ENCODE data around the gene RPL4. TPM values are rescaled to one million over a fixed set of nuclear protein-coding genes. Genes with fewer than 3 reads are reported as not detected.

Gene RPL4
- total and polyA plus RNA-seq, 10 of the 15 experiments (the other 5 are each of a cell fraction or from before 2014, with no cell fraction given) = 2,004 to 8,888 (median 4,667) TPM

GRCh38 chr15:66504563-66505429 lies at the start of gene RPL4, which contains the start of gene ZWILCH (continued):
- 0 out of 3 replicates have a peak, but pooled peaks of 1 of the 2 experiments have one; percentile 22 for TF ChIP-seq EGR1 (IDR thresholded peaks at IDR 0.05; ENCODE audit: borderline replicate concordance in 1 of 2, low read depth in 2 of 2, low read length in 2 of 2)
- peak; percentile 91 for TF ChIP-seq SIN3A (IDR thresholded peaks at IDR 0.05; ENCODE audit: low read depth, low read length)
- TF ChIP-seq CREB1 (IDR thresholded peaks at IDR 0.05; ENCODE audit: low read depth) = peak; percentile 75
- TF ChIP-seq GABPA (IDR thresholded peaks at IDR 0.05; ENCODE audit: low read depth) = peak; percentile 97
- TF ChIP-seq BACH1 (IDR thresholded peaks at IDR 0.05; ENCODE audit: borderline replicate concordance) = peak; percentile 64; the same call in 1 of the 2 replicates
- peak; percentile 70; the same call in 1 of the 2 replicates for TF ChIP-seq PAX8 (IDR thresholded peaks at IDR 0.05)
- TF ChIP-seq RAD51 (IDR thresholded peaks at IDR 0.05) = peak; percentile 54; the same call in 1 of the 2 replicates
- TF ChIP-seq, protein P1, sequence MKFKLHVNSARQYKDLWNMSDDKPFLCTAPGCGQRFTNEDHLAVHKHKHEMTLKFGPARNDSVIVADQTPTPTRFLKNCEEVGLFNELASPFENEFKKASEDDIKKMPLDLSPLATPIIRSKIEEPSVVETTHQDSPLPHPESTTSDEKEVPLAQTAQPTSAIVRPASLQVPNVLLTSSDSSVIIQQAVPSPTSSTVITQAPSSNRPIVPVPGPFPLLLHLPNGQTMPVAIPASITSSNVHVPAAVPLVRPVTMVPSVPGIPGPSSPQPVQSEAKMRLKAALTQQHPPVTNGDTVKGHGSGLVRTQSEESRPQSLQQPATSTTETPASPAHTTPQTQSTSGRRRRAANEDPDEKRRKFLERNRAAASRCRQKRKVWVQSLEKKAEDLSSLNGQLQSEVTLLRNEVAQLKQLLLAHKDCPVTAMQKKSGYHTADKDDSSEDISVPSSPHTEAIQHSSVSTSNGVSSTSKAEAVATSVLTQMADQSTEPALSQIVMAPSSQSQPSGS (IDR thresholded peaks at IDR 0.05; ENCODE audit: low read length) = peak; percentile 66; the same call in 1 of the 2 replicates
- TF ChIP-seq, protein P2, sequence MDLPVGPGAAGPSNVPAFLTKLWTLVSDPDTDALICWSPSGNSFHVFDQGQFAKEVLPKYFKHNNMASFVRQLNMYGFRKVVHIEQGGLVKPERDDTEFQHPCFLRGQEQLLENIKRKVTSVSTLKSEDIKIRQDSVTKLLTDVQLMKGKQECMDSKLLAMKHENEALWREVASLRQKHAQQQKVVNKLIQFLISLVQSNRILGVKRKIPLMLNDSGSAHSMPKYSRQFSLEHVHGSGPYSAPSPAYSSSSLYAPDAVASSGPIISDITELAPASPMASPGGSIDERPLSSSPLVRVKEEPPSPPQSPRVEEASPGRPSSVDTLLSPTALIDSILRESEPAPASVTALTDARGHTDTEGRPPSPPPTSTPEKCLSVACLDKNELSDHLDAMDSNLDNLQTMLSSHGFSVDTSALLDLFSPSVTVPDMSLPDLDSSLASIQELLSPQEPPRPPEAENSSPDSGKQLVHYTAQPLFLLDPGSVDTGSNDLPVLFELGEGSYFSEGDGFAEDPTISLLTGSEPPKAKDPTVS (IDR thresholded peaks at IDR 0.05; ENCODE audit: low read depth, low read length) = no peak; the same call in 1 of the 2 replicates
- TF ChIP-seq RAD21 (IDR thresholded peaks at IDR 0.05; ENCODE audit: insufficient read depth, low read depth, low read length) = no peak
- TF ChIP-seq SMAD1 (IDR thresholded peaks at IDR 0.05; ENCODE audit: low read depth, partially characterized antibody) = peak; percentile 84
- TF ChIP-seq NR2F1 (conservative IDR thresholded peaks at IDR 0.05) = peak; percentile 75; the same call in 1 of the 2 replicates
- TF ChIP-seq CEBPB (IDR thresholded peaks at IDR 0.05; ENCODE audit: borderline replicate concordance in 1 of 2, low read depth in 2 of 2, low read length in 2 of 2) = no peak; a peak in 1 of 4 replicates
- peak in 1 of 2 experiments; percentile 35; a peak in 2 of 4 replicates for TF ChIP-seq IKZF2 (IDR thresholded peaks at IDR 0.05)
- no peak for TF ChIP-seq RFX5 (IDR thresholded peaks at IDR 0.05; ENCODE audit: low read depth, low read length)
- TF ChIP-seq E4F1 (IDR thresholded peaks at IDR 0.05; ENCODE audit: borderline replicate concordance, partially characterized antibody) = no peak
- TF ChIP-seq POU2F2 (IDR thresholded peaks at IDR 0.05; ENCODE audit: borderline replicate concordance, low read depth, low read length) = peak; percentile 93
- TF ChIP-seq TCF12 (IDR thresholded peaks at IDR 0.05; ENCODE audit: low read depth, low read length) = peak; percentile 63; the same call in 1 of the 2 replicates
- TF ChIP-seq TCF3 (IDR thresholded peaks at IDR 0.05; ENCODE audit: borderline replicate concordance, insufficient read depth, low read depth, low read length) = peak; percentile 74; the same call in 1 of the 2 replicates
- TF ChIP-seq RUNX3 (IDR thresholded peaks at IDR 0.05; ENCODE audit: low read length) = peak; percentile 88
- peak; percentile 51; the same call in 1 of the 2 replicates for TF ChIP-seq TCF7 (IDR thresholded peaks at IDR 0.05; ENCODE audit: borderline replicate concordance)
- TF ChIP-seq ZNF274 (IDR thresholded peaks at IDR 0.05; ENCODE audit: insufficient read depth, insufficient read length) = no peak
- peak; percentile 11; the same call in 1 of the 2 replicates for TF ChIP-seq MEF2A (IDR thresholded peaks at IDR 0.05; ENCODE audit: insufficient read depth, low read depth, low read length)
- no peak; the same call in 1 of the 2 replicates for TF ChIP-seq JUNB (IDR thresholded peaks at IDR 0.05)
- no peak for TF ChIP-seq DPF2 (IDR thresholded peaks at IDR 0.05)
- no peak for TF ChIP-seq ZSCAN29 (IDR thresholded peaks at IDR 0.05)

All from GM12878 (cell line).